HG02973 (cell line): ENCODE data around the gene GPR155.
"Not testable (repeated sequence)": the region's sequence is repeated elsewhere in the genome, so short reads cannot be mapped to it uniquely, and the experiment has no call there.

Source experiments
- ATAC-seq: cut with Tn5 transposase; IDR thresholded peaks from one replicate; pipeline ENCODE4 v1.9.1; 2021; ENCODE audit warnings: moderate library complexity; ENCODE audit not compliant: unreplicated experiment

Gene GPR155

DNA sequence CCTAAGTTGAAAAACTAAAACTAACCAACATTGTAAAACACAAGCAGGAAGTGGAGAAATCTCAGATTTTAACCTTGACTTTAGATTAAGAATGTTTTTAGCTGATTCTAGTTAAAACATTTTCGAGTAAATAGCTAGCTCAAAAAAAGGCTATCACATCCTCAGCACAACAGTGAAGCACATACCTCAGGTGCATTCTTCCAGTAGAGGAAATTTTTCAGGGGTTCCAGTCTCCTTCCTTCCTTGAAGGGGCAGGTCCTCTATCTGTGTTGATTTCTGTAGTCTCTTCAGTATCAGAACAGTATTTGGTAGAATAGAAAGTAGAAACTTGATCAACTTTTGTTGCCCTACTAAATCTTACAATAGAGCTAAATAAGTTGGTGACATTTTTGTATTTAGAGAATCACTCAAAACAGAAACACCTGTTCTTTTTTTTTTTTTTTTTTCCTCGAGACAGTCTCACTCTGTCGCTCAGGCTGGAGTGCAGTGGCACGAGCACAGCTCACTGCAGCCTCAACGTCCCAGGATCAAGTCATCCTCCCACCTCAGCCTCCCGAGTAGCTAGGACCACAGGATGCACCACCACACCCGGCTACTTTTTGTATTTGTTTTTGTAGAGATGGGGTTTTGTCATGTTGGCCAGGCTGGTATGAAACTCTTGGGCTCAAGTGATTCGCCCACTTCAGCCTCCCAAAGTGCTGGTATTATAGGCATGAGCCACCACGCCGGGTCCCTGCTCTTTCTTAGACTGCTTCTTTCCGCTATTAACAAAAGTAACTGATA lies 6.9 kb upstream of the GPR155 start:
- peak; percentile 31 for ATAC-seq

DNA sequence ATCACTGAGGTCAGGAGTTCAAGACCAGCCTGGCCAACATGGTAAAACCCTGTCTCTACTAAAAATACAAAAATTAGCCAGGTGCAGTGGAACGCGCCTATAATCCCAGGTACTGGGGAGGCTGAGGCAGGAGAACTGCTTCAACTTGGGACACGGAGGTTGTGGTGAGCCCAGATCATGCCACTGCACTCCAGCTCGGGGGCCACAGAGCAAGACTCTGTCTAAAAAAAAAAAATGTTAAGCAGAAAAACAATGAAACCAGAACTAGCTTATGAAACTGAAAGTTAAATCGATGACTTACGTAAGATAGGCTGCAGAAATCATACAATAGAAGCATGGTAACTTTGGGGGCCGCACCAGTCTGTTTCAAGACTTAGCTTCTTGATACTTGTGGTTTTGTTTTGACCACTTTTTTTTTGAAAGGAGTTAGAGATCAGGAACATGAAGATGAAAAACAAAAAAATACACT lies 6.2 kb upstream of the GPR155 start:
- ATAC-seq = peak; percentile 91

DNA sequence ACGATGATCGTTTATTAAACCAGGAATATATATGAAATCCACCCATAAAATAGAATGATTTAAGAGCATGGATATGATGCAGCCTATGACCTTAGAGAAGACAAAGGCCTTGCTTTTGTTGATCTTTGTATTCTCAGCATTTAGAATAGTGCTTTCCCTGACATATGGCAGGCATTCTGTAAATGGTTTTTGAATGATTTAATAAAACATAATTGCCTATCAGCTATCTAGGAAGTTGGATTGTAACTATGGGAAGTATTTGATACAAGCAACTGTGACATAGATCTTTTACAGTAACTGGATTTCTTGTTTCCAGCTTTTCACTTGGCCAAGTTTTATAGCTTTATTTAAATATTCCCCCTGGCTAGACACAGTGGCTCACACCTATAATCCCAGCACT lies 5.1 kb upstream of the GPR155 start:
- ATAC-seq = no peak

DNA sequence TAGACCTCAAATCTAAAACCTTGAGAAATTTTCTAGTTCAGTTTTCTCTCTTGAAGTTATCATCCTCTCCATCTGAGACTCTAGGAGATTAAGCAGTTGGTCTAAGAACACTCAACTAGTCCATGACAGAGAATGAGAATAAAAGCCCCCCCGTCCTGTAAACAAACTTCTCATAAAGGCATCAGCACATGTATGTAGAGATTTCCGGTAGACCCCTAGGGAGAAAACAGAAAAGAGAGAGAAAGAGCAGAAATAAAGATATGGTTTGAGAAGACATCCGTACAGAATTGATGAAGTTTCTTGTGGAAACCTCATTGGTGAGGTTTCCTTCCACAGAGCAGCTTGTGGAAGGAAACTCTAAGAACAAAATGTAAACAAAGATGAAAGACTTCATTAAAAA lies 3.2 kb upstream of the GPR155 start:
- ATAC-seq = no peak

DNA sequence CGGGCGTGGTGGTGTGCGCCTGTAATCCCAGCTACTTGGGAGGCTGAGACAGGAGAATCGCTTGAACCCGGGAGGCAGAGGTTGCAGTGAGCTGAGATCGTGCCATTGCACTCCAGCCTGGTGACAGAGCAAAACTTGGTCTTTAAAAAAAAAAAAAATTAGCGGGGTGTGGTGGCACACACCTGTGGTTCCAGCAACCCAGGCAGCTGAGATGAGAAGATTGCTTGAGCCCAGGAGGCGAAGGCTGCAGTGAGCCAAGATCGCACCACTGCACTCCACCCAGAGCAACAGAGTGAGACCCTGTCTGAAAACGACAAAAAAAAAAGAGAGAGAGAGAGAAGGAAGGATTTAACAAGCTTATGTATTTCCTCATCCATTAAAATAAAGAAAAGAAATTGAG lies 2.7 kb upstream of the GPR155 start:
- ATAC-seq = not testable (repeated sequence)

DNA sequence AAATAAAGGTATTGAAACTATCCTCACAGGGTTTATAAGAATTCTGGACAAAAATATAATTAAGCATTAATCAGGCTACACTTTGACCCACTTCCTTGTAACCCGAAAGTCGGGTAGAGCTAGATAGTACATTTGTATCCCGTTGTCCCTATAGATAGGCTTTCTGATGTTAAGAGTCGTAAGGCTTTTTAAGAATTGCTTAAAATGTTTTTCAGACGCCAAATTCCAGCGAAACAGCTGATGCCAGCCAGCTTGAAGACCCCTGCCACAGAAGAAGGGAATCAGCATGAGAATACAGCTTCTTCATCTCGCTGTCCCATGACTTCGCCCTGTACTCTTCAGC lies 962 bp upstream of the GPR155 start:
- no peak for ATAC-seq

DNA sequence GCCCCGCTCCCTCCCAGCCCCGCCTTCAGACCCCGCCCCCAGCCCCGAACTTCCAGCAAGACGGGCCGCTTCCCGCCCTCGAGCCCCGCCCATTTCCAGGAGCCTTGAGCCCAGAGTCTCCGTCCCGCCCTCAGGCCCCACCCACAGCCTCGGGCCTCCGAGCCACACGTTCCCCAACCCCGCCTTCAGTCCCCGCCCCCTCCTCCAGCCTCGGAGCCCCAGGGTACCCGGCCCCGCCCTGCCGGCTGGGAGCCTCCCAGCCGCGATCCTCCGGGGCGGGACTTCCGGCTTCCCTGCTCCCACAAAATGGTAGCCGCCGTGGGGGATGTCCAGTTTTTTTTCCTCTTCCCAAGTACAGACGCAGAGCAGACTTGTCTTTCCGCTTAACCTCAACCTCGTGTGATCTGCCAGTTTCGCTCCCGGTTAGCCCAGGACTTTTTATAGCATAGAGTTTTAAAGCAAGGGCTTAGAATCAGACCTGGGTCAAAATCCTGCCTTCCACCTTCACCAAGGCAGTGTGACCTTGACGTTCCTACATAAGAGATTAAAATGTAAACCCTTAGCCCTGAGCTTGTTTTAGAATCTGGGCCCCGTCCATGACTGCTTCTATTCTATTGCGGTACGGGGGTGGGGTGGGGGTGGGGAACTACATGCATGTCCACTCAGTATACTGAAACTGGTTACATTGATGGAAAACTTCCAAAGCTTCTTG lies 435 bp upstream of the GPR155 start:
- ATAC-seq = peak; percentile 83

DNA sequence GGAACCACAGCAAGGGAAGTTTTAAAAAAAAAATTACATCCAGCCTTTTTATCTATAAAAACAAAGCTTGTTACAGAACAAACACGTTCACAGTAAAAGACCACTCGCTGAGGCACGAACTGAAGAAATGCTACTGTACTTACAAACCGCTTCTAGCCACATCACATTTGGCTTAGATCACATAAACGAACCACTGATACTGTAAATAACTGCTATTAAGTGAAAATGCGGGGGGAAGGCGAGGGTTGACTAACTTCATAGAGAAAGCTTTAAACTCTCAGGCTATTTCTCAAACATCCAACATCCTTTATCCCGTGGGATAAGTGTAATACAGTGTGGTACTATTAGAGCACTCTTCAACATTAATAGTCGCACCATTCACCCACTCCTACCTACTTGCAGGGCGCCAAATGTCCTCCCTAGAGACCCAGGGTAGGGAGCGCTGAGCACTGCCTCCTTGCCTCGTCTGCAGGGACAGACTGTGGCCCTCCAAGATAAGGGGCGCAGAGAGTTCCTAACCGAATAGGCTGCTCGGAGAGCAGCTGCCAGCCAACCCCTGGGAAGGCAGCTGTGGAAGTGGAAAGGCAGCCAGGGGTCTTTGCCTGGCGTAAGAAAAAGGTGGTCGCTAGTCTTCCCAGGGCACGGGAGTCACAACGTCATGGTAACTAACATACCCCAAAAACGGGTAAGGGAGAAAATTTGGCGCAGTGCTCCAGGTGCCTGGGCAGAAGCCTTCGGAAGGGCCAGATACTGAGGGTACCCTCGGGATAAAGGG lies 854 bp downstream of the GPR155 start:
- ATAC-seq = peak; percentile 30

DNA sequence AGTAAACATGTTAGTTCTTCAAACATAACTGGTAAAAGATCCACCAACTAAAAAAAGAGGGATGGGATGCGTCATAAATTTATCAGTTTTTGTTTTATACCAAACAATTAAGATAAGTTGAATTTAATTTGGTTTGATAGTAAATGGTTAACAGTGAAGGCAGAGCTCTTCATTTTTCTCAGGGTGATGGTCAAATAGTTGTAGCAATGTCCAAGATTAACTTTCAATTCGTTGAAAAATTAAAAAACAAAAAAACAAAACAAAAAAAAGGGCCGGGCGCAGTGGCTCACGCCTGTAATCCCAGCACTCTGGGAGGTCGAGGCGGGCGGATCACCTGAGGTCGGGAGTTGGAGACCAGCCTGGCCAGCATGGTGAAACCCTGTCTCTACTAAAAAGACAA lies 1.8 kb downstream of the GPR155 start:
- ATAC-seq = not testable (repeated sequence)

DNA sequence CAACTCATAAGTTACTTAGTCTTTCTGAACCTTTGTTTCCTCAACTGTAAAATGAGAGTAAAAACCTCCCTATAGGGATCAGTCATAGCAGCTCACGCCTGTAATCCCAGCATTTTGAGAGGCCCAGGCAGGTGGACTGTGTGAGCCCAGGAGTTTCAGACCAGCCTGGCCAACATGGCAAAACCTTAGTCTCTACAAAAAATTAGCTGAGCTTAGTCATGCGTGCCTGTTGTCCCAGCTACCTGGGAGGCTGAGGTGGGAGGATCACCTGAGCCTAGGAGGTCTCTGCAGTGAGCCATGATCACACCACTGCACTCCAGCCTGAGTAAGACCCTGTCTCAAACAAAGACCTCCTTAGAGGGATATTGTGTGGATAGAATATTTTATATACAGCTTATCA lies 2.3 kb downstream of the GPR155 start:
- ATAC-seq = no peak

DNA sequence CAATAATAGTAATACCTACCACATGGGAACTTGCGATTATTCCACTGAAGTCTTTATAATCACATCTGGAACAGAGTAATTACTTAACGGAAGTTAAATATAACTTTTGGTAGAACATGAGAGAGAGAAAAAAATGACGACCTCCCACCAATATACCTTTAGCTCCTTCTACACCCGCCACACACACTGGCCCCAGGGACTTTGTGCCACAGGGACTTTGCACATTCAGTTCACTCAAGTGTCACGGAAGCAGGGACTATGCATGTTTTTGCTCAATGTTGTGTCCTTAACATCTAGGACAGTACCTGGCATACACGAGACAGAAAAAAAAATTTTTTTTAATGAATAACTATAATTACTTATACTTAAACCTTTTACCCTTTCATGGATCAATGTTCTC lies 4.0 kb downstream of the GPR155 start:
- no peak for ATAC-seq

DNA sequence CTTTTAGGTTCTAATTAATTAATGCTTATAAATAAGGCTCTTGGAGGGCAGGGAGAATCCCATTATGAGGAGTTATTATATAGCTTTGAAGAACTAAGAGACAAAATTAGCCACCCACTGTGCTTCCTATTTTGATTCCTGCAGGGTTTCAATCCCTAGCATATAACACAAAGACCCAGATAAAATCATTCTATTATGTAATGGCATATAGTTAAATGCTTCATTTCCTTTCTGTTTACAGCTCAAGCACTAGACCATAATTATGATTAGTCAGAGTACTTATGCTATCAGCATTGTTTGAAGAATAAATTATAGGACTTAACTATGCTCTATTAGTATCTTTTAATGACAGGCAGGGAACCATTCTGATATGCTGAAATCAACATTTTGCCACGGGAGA lies 9.1 kb downstream of the GPR155 start:
- ATAC-seq = no peak

DNA sequence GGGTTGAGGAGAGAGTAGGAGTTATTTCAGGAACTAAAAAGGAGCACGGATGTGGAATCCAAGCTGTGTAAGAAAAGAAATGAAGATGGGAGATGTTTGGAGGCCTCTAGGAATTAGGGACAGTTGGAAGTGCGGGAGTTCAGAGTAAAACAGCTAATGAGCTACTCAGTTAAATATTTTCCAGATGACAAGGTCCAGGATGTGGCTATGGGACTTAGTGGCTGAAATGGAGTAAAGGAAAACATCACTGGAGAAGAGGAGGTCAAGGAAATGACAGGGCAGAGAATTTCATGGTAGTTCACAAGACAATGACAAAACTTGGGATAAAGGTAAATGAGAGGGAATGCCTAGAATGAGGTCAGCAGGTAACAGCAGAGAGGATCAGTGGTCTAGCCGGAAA lies 13.0 kb downstream of the GPR155 start:
- ATAC-seq = no peak

DNA sequence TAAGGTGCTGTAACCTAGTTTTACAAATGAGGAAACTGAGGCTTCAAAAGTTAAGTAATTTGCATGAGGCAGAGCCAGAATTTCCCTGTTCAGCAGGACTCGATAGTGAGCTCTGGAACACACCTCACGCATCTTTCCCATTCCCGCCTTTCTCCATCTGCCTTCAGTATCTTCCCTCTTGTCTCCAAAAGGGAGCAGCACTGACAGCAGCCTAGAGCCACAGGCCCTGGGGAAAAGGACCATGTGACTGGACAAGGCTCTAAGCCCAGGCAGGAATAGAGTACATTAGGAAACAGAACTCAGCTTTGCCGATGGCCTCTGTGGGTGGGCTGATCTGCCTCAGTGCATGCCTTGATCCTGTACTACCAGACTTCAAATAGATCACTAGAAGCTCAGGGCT lies 21.5 kb downstream of the GPR155 start:
- ATAC-seq = no peak

DNA sequence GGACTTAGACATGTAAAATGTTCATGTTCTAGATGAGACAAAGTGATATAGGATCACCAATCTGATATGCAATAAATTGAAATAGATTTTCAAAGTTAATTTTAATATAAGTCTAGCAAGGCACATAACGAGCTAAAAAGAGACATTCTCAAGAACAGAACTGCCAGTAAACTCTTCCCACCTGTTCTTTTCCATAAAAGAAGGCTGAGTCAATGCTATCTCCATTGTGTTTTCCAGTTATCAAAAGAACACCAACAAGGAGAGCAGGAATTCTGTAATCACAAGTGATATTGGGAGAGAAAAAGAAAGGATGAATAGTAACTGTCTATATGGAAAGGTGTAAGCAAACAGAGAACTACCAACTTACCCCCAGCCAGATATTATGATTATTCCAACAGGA lies 25.6 kb downstream of the GPR155 start:
- no peak for ATAC-seq

DNA sequence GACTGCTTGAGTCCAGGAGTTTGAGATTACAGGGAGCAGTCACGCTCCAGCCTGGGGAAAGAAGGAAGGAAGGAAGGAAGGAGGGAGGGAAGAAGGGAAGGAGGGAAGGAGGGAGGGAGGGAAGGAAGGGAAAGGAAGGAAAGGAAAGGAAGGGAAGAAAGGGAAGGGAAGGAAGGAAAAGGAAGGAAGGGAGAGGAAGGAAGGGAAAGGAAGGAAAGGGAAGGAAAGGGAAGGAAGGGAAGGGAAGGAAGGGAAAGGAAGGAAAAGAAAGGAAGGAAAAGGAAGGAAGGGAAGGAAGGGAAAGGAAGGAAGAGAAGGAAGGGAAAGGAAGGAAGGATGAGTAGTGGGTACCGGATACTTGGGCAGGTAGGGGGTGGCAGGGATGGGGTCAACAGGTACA lies 32.3 kb downstream of the GPR155 start:
- ATAC-seq = no peak

DNA sequence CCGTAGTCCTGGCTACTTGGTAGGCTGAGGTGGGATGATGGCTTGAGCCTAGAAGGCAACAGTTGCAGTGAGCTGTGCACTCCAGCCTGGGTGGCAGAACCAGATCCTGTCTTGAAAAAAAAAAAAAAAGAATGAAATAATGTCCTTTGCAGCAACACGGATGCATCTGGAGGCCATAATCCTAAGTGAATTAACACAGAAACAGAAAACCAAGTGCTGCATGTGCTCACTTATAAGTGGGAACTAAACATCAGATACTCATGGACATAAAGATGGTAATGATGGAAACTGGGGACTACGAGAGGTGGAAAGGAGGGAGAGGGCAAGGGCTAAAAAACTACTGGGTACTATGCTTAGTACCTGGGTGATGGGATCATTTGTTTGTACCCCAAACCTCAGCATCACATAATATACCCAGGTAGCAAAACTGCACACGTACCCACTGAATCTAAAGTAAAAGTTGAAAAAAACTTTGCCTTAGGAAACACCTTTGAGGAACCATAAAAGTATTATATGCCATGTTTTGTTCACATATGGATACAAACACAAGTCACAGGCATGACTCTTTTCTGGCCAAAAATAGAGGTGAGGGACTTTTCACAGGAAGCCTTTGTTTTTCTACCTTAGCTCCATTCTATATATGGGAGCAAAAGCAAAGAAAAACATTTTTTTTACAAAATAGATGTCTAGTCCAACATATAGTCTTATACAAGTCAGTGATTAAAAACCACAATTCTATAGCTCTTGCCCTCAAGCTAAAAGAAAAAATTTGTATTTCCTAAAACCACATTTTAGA lies 36.6 kb downstream of the GPR155 start:
- ATAC-seq = no peak

DNA sequence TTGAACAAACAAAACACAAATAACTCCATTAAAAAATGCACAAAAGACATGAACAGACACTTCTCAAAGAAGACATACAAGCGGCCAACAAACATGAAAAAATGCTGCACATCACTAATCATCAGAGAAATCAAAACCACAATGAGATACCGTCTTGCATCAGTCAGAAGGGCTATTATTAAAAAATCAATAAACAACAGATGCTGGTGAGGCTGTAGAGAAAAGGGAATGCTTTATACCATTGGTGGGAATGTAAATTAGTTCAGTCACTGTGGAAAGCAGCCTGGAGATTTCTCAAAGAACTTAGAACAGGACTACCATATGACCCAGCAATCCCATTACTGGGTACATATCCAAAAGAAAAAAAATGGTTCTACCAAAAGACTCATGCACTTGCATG lies 37.8 kb downstream of the GPR155 start:
- no peak for ATAC-seq

DNA sequence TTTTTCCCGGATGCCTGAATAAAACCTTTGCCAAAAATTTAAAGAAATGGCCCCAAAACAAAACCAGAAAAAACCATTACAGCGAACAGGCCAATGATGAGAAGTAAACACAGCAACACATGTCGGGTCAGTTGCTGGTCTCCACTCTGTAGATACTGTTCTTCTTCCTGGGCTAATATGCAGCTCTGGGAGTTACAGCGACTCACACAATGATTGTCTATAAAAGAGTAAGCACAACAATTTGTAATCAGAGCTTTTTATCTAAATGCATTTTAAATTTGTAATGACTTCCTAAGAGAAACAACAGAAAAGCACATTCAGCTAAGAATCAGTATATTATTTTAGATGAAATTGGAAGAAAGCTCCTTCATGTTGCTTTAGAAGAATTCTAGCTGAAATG lies 40.3 kb downstream of the GPR155 start:
- no peak for ATAC-seq

DNA sequence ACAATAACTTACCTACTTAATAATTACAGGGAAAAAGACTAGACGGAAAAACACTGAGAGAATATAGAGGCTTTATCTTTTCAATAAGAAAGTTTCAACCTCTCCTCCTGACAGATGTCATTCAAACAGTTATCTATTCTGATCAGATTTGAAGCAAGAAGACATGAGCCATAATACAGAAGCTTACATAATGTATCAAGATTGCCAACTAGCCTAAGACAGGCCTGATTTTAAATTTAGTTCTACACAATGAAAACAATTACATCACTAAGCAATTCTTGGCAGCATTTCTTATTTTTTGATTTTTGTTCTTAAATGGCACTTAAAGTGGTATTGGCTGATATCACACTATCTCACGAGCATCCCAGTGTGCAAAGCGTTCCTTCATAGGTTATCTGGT lies 41.6 kb downstream of the GPR155 start:
- ATAC-seq = no peak

DNA sequence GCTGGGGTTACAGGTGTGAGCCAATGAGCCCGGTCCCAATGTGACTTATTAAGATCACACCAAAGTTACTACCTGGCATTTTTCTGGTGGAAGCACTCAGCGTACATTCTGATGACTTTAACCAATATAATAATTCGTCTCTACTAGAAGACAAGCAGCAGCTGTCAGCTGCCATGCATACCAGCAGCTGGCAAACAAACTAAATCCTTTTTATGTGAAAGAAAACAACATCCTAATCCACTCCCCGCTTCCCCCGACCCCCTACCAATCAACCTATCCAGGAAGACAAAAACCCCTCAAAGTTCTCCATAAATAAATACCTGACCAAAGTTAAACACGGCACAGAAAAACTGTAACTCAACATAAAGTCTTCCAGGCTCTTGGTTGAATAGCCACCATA lies 42.1 kb downstream of the GPR155 start:
- no peak for ATAC-seq
